Liver (tissue), 4 donors: ENCODE data around the gene TMEM127. TPM values are rescaled to one million over a fixed set of nuclear protein-coding genes. Genes with fewer than 3 reads are reported as not detected.

Source experiments
- polyA plus RNA-seq, 2 donors: library from polyadenylated mRNA; stranded (reverse) in 1 of 2; unstranded in 1 of 2; fragments of 200-250 nt in 1 of 2; fragments of >200 nt in 1 of 2; fragmentation: Nextera tagmentation in 1 of 2; extraction: Ambion mirVana in 1 of 2; gene quantifications; one replicate each; pipeline versions ENCODE4 v1.2.1 to v1.2.3, GENCODE V29; 2013 to 2015
- total RNA-seq, 2 donors: library from RNA; depleted of rRNA; stranded (reverse); fragments of >200 nt; gene quantifications; one replicate each; pipeline ENCODE4 v1.2.3, GENCODE V29; 2014
- donor health status: healthy.
- donor health status: healthy.
- donor health status: healthy.

TMEM127 gene
- total and polyA plus RNA-seq, 4 donors, result 11.2 to 27.5 (median 18.4) TPM

Other genes starting within 250 kb of the TMEM127 start
- gene GPAT2, start 231.1 kb downstream of the TMEM127 start, total RNA-seq, result 1 to 10 TPM in 1 of 2 donors, under 1 TPM in 1; 0.33 to 3.1 TPM
- gene GPAT2, start 231.1 kb downstream of the TMEM127 start, polyA plus RNA-seq, result under 1 TPM; 0.37 to 0.65 TPM
- gene ADRA2B, start 149.4 kb downstream of the TMEM127 start, total RNA-seq, result 1 to 10 TPM; 1.3 to 2.3 TPM
- 1 to 10 TPM; 3.7 to 8.6 TPM for gene ADRA2B, start 149.4 kb downstream of the TMEM127 start, polyA plus RNA-seq
- gene ASTL, start 127.5 kb downstream of the TMEM127 start, total RNA-seq, result not detected
- not detected for gene ASTL, start 127.5 kb downstream of the TMEM127 start, polyA plus RNA-seq
- 1 to 10 TPM; 1.6 to 2.8 TPM for gene DUSP2, start 120.6 kb downstream of the TMEM127 start, total RNA-seq
- 1 to 10 TPM in 1 of 2 donors, under 1 TPM in 1; 0.99 to 1.7 TPM for gene DUSP2, start 120.6 kb downstream of the TMEM127 start, polyA plus RNA-seq
- gene STARD7, start 57.2 kb downstream of the TMEM127 start, total RNA-seq, result 100 to 1,000 TPM in 1 of 2 donors, 10 to 100 TPM in 1; 72.0 to 120 TPM
- 10 to 100 TPM; 42.9 to 47.4 TPM for gene STARD7, start 57.2 kb downstream of the TMEM127 start, polyA plus RNA-seq
- 10 to 100 TPM; 50.6 to 80.4 TPM for gene CIAO1, start 228 bp upstream of the TMEM127 start, total RNA-seq
- 10 to 100 TPM; 43.0 to 43.3 TPM for gene CIAO1, start 228 bp upstream of the TMEM127 start, polyA plus RNA-seq
- 10 to 100 TPM; 55.9 to 75.2 TPM for gene SNRNP200, start 39.5 kb upstream of the TMEM127 start, total RNA-seq
- gene SNRNP200, start 39.5 kb upstream of the TMEM127 start, polyA plus RNA-seq, result 10 to 100 TPM; 28.1 to 39.1 TPM
- 1 to 10 TPM in 1 of 2 donors, under 1 TPM in 1; 0.33 to 3.1 TPM for gene ITPRIPL1, start 59.3 kb upstream of the TMEM127 start, total RNA-seq
- under 1 TPM; 0.19 to 0.22 TPM for gene ITPRIPL1, start 59.3 kb upstream of the TMEM127 start, polyA plus RNA-seq
- 10 to 100 TPM in 1 of 2 donors, under 1 TPM in 1; 0.17 to 28.6 TPM for gene NCAPH, start 69.8 kb upstream of the TMEM127 start, total RNA-seq
- gene NCAPH, start 69.8 kb upstream of the TMEM127 start, polyA plus RNA-seq, result under 1 TPM; 0.64 to 0.92 TPM
- gene NEURL3, start 239.4 kb upstream of the TMEM127 start, total RNA-seq, result 1 to 10 TPM; 1.8 to 3.4 TPM
- under 1 TPM; 0.61 to 0.97 TPM for gene NEURL3, start 239.4 kb upstream of the TMEM127 start, polyA plus RNA-seq